ENCODE data around the gene SMAD4.
"Not testable (repeated sequence)": the region's sequence is repeated elsewhere in the genome, so short reads cannot be mapped to it uniquely, and the experiment has no call there.

The SMAD4 gene

GRCh38 chr18:51110073-51110797 is 80.2 kb downstream of the SMAD4 start:
- peak; percentile 61 for DNase-seq

GRCh38 chr18:51111633-51112355 is 81.8 kb downstream of the SMAD4 start:
- DNase-seq, result not testable (repeated sequence)

DNA sequence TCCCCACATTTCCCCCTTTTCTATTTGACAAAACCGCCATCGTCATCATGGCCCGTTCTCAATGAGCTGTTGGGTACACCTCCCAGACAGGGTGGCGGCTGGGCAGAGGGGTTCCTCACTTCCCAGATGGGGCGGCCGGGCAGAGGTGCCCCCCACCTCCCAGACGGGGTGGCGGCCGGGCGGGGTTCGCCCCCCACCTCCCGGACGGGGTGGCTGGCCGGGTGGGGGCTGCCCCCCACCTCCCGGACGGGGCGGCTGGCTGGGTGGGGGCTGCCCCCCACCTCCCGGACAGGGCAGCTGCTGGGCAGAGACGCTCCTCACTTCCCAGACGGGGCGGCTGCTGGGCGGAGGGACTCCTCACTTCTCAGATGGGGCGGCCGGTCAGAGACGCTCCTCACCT is 87.0 kb downstream of the SMAD4 start:
- DNase-seq, result not testable (repeated sequence)

GRCh38 chr18:51119561-51119960 is 89.5 kb downstream of the SMAD4 start:
- DNase-seq, result not testable (repeated sequence)

DNA sequence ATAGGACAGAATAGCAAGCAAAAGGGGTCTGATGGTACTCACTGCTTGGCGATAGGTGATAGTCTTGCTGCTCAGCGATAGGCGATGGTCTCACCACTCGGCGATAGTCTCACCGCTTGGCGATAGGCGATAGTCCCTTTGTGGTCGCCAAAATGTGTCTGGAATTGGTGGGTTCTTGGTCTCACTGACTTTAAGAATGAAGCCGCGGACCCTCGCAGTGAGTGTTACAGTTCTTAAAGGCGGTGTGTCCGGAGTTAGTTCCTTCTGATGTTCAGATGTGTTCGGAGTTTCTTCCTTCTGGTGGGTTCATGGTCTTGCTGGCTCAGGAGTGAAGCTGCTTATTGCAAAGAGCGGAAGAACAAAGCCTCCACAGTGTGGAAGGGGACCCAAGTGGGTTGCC is 90.0 kb downstream of the SMAD4 start:
- DNase-seq, result not testable (repeated sequence)

DNA sequence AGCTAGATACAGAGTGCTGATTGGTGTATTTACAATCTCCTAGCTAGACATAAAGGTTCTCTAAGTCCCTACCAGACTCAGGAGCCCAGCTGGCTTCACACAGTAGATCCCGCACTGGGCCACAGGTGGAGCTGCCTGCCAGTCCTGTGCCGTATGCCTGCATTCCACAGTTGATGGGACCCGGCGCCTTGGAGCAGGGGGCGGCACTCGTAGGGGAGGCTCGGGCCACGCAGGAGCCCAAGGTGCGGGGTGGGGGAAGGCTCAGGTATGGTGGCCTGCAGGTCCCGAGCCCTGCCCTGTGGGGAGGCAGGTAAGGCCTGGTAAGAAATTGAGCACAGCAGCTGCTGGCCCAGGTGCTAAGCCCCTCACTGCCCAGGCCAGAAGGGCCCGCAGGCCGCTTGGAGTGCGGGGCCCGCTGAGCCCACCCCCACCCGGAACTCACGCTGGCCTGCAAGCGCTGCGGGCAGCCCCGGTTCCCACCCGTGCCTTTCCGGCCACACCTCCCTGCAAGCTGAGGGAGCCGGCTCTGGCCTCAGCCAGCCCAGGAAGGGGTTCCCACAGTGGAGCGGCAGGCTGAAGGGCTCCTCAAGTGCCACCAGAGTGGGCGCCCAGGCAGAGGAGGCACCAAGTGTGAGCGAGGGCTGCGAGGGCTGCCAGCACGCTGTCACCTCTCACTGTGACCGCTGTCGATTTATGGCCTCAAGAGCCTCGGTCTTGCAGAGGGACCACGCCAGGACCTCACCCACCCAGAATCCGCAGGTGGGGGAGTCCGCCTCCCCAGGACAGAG is 91.0 kb downstream of the SMAD4 start:
- DNase-seq, result no peak

DNA sequence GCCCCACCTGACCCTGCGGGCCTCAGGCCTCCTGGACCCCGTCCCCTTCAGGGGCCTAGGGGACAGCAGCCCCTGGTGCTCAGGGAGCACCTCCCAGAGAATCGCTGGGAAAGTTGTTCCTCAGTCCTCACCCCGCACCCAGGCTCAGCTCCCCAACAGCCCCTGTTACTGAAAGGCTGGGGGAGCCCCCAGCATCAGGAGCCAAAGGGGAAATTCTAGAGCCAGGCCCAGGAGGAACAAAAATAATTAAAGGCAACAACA is 91.5 kb downstream of the SMAD4 start:
- no peak for DNase-seq

DNA sequence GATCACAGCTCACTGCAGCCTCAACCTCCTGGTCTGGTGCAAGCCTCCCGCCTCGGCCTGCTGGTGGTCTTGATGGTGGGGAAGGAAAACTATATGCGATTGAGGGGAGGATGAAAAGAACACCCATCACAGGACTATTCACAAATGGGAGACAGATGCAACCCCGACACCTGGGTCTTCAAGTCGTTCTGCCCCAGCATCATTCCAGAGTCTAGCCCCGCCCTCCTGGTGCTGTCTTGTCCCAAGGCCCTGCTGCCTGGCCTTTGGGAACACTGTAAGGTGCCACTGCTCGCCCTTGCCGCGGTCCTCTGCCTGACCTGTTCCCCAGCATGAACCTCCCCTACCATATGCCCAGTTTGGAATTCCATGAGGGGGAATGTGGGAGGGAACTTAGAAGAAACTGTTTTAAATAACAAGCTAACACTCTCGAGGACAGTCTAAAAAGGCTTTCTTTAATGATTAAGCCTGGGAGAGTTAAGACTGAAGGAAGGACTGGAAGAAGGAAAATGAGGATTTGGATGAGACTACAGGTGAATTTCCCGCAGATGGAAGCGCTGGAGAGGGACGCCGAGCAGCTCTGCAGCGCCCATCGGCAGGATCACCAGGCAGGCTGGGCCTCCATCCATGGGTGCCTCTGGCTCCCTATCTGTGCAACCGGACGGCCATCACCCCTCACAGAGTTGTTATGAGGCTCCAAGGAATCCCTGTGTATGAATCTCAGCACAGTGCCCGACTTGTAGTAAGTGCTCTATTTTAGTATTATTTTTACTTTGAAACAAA is 92.4 kb downstream of the SMAD4 start:
- DNase-seq, result no peak

DNA sequence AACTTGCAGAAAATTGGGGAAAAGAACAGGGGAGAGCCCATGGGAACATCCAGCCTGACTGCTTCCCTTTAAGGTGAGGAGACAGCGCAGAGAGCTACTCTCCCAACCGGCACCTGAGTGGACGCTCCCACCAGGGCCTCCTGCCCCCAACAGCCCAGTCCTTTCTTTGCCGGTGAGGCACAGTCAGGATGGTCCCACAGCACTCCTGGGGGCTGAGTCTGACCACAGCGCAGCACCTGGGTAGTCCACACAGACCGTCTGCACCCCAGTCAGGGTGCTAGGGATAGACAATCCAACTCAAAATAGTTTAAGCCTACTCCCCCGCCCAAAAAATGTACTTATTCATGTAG is 93.0 kb downstream of the SMAD4 start:
- no peak for DNase-seq

DNA sequence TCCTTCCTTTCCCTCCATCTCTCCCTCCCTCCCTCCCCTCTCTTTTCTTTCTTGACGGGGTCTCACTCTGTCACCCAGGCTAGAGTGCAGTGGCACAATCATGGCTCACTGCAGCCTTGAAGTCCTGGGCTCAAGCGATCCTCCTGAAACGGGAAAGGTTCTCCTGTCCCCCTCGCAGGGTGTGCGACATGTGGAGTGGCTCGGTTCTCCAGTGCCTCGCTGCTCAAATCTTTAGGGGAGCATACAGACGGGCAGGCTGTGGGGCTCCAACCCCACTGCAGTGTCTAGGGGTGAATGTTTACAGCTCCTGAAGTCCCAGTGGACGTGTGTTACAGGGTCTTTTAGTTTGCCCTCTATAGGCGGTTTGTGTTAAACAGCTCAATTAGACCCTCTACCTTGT is 93.5 kb downstream of the SMAD4 start:
- DNase-seq, result no peak

- DNase-seq, result no peak
Measured at GRCh38 chr18:51123936-51124486, 94.0 kb downstream of the SMAD4 start.

DNA sequence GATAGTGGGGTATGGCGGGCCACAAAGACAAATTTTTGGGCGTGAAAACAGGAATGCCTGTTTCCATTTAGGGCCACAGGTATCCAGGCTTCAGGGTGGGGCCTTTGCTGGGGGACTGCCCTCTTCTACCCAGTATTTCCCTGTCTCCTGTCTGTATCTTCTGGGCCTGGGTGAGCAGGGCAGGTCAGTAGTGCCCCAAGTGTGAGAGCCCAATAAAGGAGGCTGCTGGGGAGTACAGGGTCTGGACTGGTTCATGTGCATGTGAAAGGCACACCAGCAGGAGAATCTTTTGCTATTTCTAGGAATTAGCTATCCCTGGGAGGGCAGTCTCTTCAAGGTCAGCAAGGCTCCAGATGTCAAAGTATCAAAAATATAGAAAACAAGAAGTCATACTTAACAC is 96.0 kb downstream of the SMAD4 start:
- DNase-seq, result no peak

GRCh38 chr18:51127664-51128063 is 97.7 kb downstream of the SMAD4 start:
- DNase-seq, result no peak

- no peak for DNase-seq
Measured at GRCh38 chr18:51128533-51128932, 98.5 kb downstream of the SMAD4 start.

- DNase-seq, result no peak
Measured at GRCh38 chr18:51132256-51132935, 102.4 kb downstream of the SMAD4 start.

- no peak for DNase-seq
Measured at GRCh38 chr18:51133580-51134160, 103.7 kb downstream of the SMAD4 start.
